RWPE1 (cell line): Measurements from ENCODE around the gene MSL3B.
A peak's percentile ranks its signal among the peaks of the same experiment; 100 is the strongest.

Source experiments
- CTCF ChIA-PET: fragments of 350-600 bp; sonication (Branson Sonifier 250); formaldehyde crosslinking; extraction: SDS; loops from one replicate; lab custom pipeline; 2021; lab: Yijun Ruan, JAX
- POLR2A ChIA-PET: fragments of 400-600 bp; formaldehyde crosslinking; extraction: SDS; loops from one replicate; lab custom pipeline; 2020; ENCODE audit warnings: antibody characterized with exemption; ENCODE audit not compliant: low non-redundant PET; lab: Yijun Ruan, JAX
- DNase-seq: peaks from one replicate; pipeline ENCODE4 v3.0.0; 2012; ENCODE audit warnings: low spot score
- H3K27ac ChIP-seq: fragments of 450-650 bp; 2 replicates; pipeline ENCODE4 v1.5.1; 2017
- TF ChIP-seq, protein P1 (sequence below): fragments of 450-650 bp; conservative IDR thresholded peaks from 2 replicates; pipeline ENCODE4 v1.5.1; 2017; ENCODE audit warnings: low read depth, mild to moderate bottlenecking

MSL3B gene

DNA sequence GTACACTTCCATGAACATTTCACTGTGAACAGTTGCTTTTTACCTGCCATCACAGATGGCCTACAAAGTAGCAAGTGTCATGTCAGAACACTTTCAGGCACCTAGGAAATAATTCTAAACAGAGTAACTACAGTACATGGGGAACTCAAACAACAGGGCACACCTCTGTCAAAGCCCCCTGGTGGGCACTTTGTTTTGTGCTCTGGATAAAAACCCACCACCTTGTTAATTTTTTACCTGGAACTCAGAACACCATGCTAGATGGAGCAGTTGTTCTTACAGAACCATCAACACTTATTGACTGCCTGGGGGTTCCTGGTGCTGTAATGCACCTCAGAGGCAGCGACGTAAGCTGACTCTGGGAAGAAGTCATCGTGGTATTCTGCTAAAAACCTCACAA, 2.3 kb downstream of the MSL3B start:
- ChIA-PET CTCF (interaction anchor here (0.6 kb wide), 2 partner anchors 12 to 1576 kb away, joined by 3 to 4 read pairs; no protein-coding TSS in a partner anchor), POLR2A (no interaction called here)
- TF ChIP-seq, protein P1, sequence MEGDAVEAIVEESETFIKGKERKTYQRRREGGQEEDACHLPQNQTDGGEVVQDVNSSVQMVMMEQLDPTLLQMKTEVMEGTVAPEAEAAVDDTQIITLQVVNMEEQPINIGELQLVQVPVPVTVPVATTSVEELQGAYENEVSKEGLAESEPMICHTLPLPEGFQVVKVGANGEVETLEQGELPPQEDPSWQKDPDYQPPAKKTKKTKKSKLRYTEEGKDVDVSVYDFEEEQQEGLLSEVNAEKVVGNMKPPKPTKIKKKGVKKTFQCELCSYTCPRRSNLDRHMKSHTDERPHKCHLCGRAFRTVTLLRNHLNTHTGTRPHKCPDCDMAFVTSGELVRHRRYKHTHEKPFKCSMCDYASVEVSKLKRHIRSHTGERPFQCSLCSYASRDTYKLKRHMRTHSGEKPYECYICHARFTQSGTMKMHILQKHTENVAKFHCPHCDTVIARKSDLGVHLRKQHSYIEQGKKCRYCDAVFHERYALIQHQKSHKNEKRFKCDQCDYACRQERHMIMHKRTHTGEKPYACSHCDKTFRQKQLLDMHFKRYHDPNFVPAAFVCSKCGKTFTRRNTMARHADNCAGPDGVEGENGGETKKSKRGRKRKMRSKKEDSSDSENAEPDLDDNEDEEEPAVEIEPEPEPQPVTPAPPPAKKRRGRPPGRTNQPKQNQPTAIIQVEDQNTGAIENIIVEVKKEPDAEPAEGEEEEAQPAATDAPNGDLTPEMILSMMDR, result no peak
- no peak for DNase-seq
- H3K27ac ChIP-seq, result no peak overlapping the region

DNA sequence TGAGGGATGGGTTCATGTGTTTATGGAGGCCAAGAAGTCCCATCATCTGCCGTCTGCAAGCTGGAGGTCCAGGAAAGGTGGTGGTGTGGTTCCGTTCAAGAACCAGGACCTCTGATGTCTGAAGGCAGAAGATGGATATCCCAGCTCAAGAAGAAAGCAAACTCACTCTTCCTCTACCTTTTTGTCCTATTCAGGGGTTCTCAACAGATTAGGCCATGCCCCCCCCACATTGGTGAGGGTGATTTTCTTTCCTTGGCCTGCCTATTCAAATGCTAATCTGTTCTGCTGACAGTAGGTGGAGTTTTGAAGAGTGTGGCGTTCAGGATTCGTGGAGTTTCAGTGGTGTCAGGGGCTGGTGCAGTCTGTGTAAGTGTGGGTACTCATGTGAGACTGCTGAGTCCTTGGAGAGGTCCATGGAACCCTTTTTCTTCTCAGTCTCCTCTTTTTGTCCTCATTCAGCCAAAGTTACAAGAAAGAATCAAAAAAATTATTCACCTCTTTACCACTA, 5.9 kb downstream of the MSL3B start:
- ChIA-PET CTCF (no interaction called here), POLR2A (no interaction called here)
- TF ChIP-seq, protein P1, result no peak
- no peak overlapping the region for H3K27ac ChIP-seq
- DNase-seq, result no peak

- ChIA-PET CTCF (interaction anchor here (0.6 kb wide), 1 partner anchor 85 kb away, joined by 4 read pairs; no protein-coding TSS in a partner anchor), POLR2A (no interaction called here)
- TF ChIP-seq, protein P1, result no peak
- H3K27ac ChIP-seq, result no peak overlapping the region
- DNase-seq, result no peak
These were observed 9.9 kb downstream of the MSL3B start for GRCh38 chr2:233858331-233858730.

- DNase-seq, result no peak
- CTCF ChIA-PET, result interaction anchor here (0.6 kb wide), 4 partner anchors 10 to 1739 kb away, joined by 3 to 6 read pairs (median 4); partner anchors contain the start of gene MSL3B
- POLR2A ChIA-PET, result no interaction called here
- no peak overlapping the region for H3K27ac ChIP-seq
- TF ChIP-seq, protein P1, result peak; percentile 28; the same call in 1 of the 2 replicates
These were observed 10.6 kb downstream of the MSL3B start for GRCh38 chr2:233857511-233858141.

DNA sequence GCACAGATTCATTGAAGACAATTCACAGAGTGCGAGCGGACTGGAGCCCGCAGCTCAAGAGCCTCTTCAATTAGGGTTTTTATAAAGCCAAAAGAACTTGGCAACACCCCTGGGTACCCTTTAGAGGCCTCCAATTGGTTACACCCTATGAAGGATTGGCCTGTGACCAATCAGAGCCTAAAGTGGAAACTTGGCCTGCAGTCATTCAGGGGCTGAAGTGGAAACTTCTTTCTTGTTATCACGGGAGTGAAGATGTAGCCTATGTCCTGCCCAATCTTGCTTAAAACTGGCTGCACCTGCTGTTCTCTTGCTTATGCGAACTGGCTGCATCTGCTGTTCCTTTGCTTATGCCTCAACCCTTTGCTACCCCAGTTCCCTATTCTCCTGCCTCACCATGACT, 12.0 kb downstream of the MSL3B start:
- ChIA-PET CTCF (interaction anchor here (0.9 kb wide), 1 partner anchor 428 kb away, joined by 3 read pairs; no protein-coding TSS in a partner anchor), POLR2A (no interaction called here)
- TF ChIP-seq, protein P1, result no peak
- no peak overlapping the region for H3K27ac ChIP-seq
- no peak for DNase-seq

GRCh38 chr2:233855345-233855744, 12.8 kb downstream of the MSL3B start:
- TF ChIP-seq, protein P1, result no peak
- peak overlapping the region; percentile 84 for H3K27ac ChIP-seq
- no peak for DNase-seq
- POLR2A ChIA-PET, result no interaction called here
- CTCF ChIA-PET, result no interaction called here
